ENCODE results near the gene MAP7D1. TPM values are rescaled to one million over a fixed set of nuclear protein-coding genes. Genes with fewer than 3 reads are reported as not detected.
A peak's percentile ranks its signal among the peaks of the same experiment; 100 is the strongest.

MAP7D1 gene
- polyA plus RNA-seq, 1 of the 3 experiments (the other 2 are of a cell fraction) = 69.9 TPM

DNA sequence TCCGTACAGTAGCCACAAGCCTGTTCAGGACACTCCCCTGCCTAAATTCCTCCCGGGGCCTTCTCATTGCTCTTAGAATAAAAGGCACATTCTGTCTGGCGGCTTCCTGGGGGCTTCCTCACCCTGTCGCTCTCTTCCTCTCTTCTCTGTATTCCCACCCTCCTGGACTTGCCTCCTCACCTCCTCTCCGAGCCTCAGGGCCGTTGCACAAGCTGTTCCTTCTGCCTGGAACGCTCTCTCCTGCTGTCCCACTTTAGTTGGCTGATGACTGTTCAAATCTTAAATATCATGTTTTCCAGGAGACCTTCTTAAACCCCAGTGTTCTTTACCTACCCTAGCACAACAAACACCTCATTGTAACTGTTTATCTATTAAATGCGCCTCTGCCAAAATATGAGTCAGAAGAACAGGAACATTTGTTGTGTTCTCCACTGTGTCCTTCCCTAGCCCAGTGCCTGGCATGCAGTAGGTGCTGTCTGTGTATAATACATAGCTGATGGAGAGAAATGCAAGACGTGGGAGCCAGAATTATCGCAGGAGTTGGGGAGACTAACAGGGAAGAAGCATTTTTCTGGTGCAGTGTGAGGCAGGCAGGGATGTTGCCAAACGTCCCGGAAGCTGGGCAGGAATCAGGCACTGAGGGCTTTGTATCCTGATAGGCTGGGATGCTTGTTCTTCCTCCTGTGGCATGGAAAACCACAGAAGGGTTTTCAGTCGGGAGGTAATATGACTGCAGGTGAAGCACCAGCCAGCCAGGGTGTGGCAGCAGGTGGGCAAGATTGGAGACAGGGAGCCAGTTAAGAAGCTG, 44.2 kb downstream of the MAP7D1 start (continued):
- TF ChIP-seq, protein P1, sequence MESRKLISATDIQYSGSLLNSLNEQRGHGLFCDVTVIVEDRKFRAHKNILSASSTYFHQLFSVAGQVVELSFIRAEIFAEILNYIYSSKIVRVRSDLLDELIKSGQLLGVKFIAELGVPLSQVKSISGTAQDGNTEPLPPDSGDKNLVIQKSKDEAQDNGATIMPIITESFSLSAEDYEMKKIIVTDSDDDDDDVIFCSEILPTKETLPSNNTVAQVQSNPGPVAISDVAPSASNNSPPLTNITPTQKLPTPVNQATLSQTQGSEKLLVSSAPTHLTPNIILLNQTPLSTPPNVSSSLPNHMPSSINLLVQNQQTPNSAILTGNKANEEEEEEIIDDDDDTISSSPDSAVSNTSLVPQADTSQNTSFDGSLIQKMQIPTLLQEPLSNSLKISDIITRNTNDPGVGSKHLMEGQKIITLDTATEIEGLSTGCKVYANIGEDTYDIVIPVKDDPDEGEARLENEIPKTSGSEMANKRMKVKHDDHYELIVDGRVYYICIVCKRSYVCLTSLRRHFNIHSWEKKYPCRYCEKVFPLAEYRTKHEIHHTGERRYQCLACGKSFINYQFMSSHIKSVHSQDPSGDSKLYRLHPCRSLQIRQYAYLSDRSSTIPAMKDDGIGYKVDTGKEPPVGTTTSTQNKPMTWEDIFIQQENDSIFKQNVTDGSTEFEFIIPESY (IDR thresholded peaks at IDR 0.05; ENCODE audit: borderline replicate concordance, low read depth) = no peak
- TF ChIP-seq FOXM1 (IDR thresholded peaks at IDR 0.05; ENCODE audit: low read depth) (no peak), EP300 (IDR thresholded peaks at IDR 0.05; ENCODE audit: borderline replicate concordance in 1 of 2, low read depth in 1 of 2, low read length in 1 of 2) (no peak)
- TF ChIP-seq, protein P2, sequence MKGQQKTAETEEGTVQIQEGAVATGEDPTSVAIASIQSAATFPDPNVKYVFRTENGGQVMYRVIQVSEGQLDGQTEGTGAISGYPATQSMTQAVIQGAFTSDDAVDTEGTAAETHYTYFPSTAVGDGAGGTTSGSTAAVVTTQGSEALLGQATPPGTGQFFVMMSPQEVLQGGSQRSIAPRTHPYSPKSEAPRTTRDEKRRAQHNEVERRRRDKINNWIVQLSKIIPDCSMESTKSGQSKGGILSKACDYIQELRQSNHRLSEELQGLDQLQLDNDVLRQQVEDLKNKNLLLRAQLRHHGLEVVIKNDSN (IDR thresholded peaks at IDR 0.05; ENCODE audit: borderline replicate concordance, low read depth) = no peak

DNA sequence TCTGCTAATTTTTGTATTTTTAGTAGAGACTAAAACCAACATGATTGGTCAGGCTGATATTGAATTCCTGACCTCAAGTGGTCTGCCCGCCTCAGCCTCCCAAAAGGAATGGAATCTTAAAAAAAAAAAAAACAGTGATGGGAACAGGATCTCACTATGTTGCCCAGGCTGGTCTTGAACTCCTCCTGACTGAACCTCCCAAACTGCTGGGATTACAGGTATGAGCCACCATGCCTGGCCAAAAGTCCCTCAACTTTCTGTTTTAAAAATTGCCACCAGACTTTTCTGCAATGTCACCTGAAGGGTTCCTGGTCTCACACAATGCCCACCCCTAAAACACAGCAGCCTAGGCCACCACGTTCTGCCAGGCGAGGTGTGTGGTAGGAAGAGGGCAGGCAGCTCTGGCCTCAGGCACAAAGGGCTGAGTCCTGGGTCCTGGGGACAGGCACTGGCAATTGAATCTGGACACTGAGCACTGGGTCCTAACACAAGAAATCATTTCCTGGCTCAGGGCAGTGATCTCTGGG, 47.1 kb downstream of the MAP7D1 start:
- Histone ChIP-seq H3K4me2 (no peak overlapping the region), H2AFZ (ENCODE audit: low read depth) (peak overlapping the region; percentile 33; the same call in 1 of the 2 replicates)
- POLR2A ChIA-PET = no interaction called here

More for the DNA sequence above, 47.1 kb downstream of the MAP7D1 start:
- Histone ChIP-seq H3F3A (replicated peaks; ENCODE audit: insufficient read depth) (no peaks in the 10 kb centered on the region), H3K4me3 (ENCODE audit: low read depth in 2 of 2, low read length in 1 of 2) (no peak overlapping the region), H3K9me3 (no peaks in the 10 kb centered on the region), H3K4me1 (ENCODE audit: control insufficient read depth in 1 of 2, insufficient read depth in 2 of 2, low read depth in 1 of 2, low read length in 1 of 2) (peaks cover 7 to 14% of the 10 kb centered on the region in 2 experiments; a peak in 1 of 4 replicates), H3K79me2 (ENCODE audit: insufficient read depth) (no peaks in the 10 kb centered on the region), H3K36me3 (replicated peaks in 1 of 2; ENCODE audit: control insufficient read depth in 1 of 2, insufficient read depth in 2 of 2, low read length in 1 of 2) (no peaks in the 10 kb centered on the region), H3K9ac (no peak overlapping the region), H3K27ac (ENCODE audit: low read depth in 2 of 2, low read length in 1 of 2) (peak overlapping the region; percentile 38 to 48; a peak in 2 of 4 replicates), H3K27me3 (ENCODE audit: insufficient read depth) (no peaks in the 10 kb centered on the region), H4K20me1 (ENCODE audit: insufficient read depth) (no peaks in the 10 kb centered on the region), H3K9me2 (no peaks in the 10 kb centered on the region)
- WGBS (ENCODE audit: low lambda C conversion rate) = 93% methylated on average over 3 of the region's 3 CpGs
- CTCF ChIA-PET = interaction anchor here (1.4 kb wide), 1 partner anchor 83 kb away, joined by 6 read pairs; no protein-coding TSS in a partner anchor
- no peak for DNase-seq
- TF ChIP-seq FOXM1 (IDR thresholded peaks at IDR 0.05; ENCODE audit: low read depth) (no peak), POLR2AphosphoS5 (IDR thresholded peaks at IDR 0.05; ENCODE audit: low read depth, low read length) (no peak), NFIC (IDR thresholded peaks at IDR 0.05; ENCODE audit: borderline replicate concordance) (no peak), SMC3 (IDR thresholded peaks at IDR 0.05; ENCODE audit: low read depth, low read length) (no peak), RXRA (IDR thresholded peaks at IDR 0.05; ENCODE audit: borderline replicate concordance, low read depth) (no peak), EZH2phosphoT487 (IDR thresholded peaks at IDR 0.05; ENCODE audit: borderline replicate concordance, low read depth) (no peak), SIN3A (IDR thresholded peaks at IDR 0.05; ENCODE audit: borderline replicate concordance, low read depth, low read length) (no peak), MEF2A (IDR thresholded peaks at IDR 0.05; ENCODE audit: borderline replicate concordance, low read depth) (no peak), RCOR1 (IDR thresholded peaks at IDR 0.05; ENCODE audit: low read length) (no peak), ELF1 (IDR thresholded peaks at IDR 0.05) (no peak), JUND (IDR thresholded peaks at IDR 0.05) (no peak), GATA2 (CRISPR knock-in tag; IDR thresholded peaks at IDR 0.05) (no peak), TEAD4 (IDR thresholded peaks at IDR 0.05; ENCODE audit: borderline replicate concordance, insufficient read depth) (no peak), EP300 (IDR thresholded peaks at IDR 0.05; ENCODE audit: borderline replicate concordance in 1 of 2, low read depth in 1 of 2, low read length in 1 of 2) (no peak)
- TF ChIP-seq, protein P3, sequence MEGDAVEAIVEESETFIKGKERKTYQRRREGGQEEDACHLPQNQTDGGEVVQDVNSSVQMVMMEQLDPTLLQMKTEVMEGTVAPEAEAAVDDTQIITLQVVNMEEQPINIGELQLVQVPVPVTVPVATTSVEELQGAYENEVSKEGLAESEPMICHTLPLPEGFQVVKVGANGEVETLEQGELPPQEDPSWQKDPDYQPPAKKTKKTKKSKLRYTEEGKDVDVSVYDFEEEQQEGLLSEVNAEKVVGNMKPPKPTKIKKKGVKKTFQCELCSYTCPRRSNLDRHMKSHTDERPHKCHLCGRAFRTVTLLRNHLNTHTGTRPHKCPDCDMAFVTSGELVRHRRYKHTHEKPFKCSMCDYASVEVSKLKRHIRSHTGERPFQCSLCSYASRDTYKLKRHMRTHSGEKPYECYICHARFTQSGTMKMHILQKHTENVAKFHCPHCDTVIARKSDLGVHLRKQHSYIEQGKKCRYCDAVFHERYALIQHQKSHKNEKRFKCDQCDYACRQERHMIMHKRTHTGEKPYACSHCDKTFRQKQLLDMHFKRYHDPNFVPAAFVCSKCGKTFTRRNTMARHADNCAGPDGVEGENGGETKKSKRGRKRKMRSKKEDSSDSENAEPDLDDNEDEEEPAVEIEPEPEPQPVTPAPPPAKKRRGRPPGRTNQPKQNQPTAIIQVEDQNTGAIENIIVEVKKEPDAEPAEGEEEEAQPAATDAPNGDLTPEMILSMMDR (IDR thresholded peaks at IDR 0.05) = no peak
- TF ChIP-seq, protein P4, sequence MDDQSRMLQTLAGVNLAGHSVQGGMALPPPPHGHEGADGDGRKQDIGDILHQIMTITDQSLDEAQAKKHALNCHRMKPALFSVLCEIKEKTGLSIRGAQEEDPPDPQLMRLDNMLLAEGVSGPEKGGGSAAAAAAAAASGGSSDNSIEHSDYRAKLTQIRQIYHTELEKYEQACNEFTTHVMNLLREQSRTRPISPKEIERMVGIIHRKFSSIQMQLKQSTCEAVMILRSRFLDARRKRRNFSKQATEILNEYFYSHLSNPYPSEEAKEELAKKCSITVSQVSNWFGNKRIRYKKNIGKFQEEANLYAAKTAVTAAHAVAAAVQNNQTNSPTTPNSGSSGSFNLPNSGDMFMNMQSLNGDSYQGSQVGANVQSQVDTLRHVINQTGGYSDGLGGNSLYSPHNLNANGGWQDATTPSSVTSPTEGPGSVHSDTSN (IDR thresholded peaks at IDR 0.05) = no peak

Data from SK-N-SH (cell line).